HG03025 (cell line): ENCODE measurements around the gene POU4F3.
"Not testable (repeated sequence)": the region's sequence is repeated elsewhere in the genome, so short reads cannot be mapped to it uniquely, and the experiment has no call there.

Source experiments
- ATAC-seq: cut with Tn5 transposase; IDR thresholded peaks from one replicate; pipeline ENCODE4 v1.9.1; 2021; ENCODE audit warnings: mild to moderate bottlenecking, moderate library complexity; ENCODE audit not compliant: unreplicated experiment, low FRiP score

The POU4F3 gene

GRCh38 chr5:146338774-146339714 is at the start of gene POU4F3:
Gene POU4F3, plus strand, starts transcription at chr5:146338839. Its CDS starts 274 bp downstream, at chr5:146339113.
- no peak for ATAC-seq

GRCh38 chr5:146290318-146290717 is 48.3 kb upstream of the POU4F3 start:
- ATAC-seq = no peak

- ATAC-seq = peak; percentile 63
Observed at GRCh38 chr5:146291421-146292074, 47.1 kb upstream of the POU4F3 start.

GRCh38 chr5:146296245-146296644 is 42.4 kb upstream of the POU4F3 start:
- ATAC-seq = no peak

GRCh38 chr5:146298920-146299319 is 39.7 kb upstream of the POU4F3 start:
- not testable (repeated sequence) for ATAC-seq

- ATAC-seq = no peak
Observed at GRCh38 chr5:146301626-146302025, 37.0 kb upstream of the POU4F3 start.

- no peak for ATAC-seq
Observed at GRCh38 chr5:146302406-146302805, 36.2 kb upstream of the POU4F3 start.

GRCh38 chr5:146306838-146307237 is 31.8 kb upstream of the POU4F3 start:
- ATAC-seq = no peak

- ATAC-seq = no peak
Observed at GRCh38 chr5:146307796-146308195, 30.8 kb upstream of the POU4F3 start.

- ATAC-seq = no peak
Observed at GRCh38 chr5:146310540-146310939, 28.1 kb upstream of the POU4F3 start.

GRCh38 chr5:146311278-146311677 is 27.4 kb upstream of the POU4F3 start:
- ATAC-seq = no peak

GRCh38 chr5:146313027-146313426 is 25.6 kb upstream of the POU4F3 start:
- no peak for ATAC-seq

GRCh38 chr5:146321571-146321970 is 17.1 kb upstream of the POU4F3 start:
- no peak for ATAC-seq

GRCh38 chr5:146327257-146327870 is 11.3 kb upstream of the POU4F3 start:
- no peak for ATAC-seq

- no peak for ATAC-seq
Observed at GRCh38 chr5:146327989-146328388, 10.7 kb upstream of the POU4F3 start.

GRCh38 chr5:146329697-146330096 is 8.9 kb upstream of the POU4F3 start:
- no peak for ATAC-seq

GRCh38 chr5:146331423-146331822 is 7.2 kb upstream of the POU4F3 start:
- no peak for ATAC-seq

- no peak for ATAC-seq
Observed at GRCh38 chr5:146334074-146334533, 4.5 kb upstream of the POU4F3 start.

GRCh38 chr5:146336197-146336596 is 2.4 kb upstream of the POU4F3 start:
- ATAC-seq = no peak

GRCh38 chr5:146337264-146337904 is 1.3 kb upstream of the POU4F3 start:
- no peak for ATAC-seq

- no peak for ATAC-seq
Observed at GRCh38 chr5:146337928-146338327, 711 bp upstream of the POU4F3 start.
